ENCODE results near the gene ELMO1. TPM values are rescaled to one million over a fixed set of nuclear protein-coding genes. Genes with fewer than 3 reads are reported as not detected.

ELMO1 gene
- total RNA-seq, 4 donors from 2014 or later: 24.6 to 120 (median 71.9) TPM

GRCh38 chr7:36918591-36918990 lies 530.1 kb downstream of the ELMO1 start:
- WGBS, 2 donors (ENCODE audit: low coverage in 1 of 2): 94 to 97% methylated on average over 2 of the region's 2 CpGs
- intact Hi-C loops (cut with DNase I; ENCODE audit: low total_unique reads): no loop called here

GRCh38 chr7:36916619-36917018 lies 532.0 kb downstream of the ELMO1 start:
- H3K27ac ChIP-seq: no peak overlapping the region
- no peak overlapping the region for H3K4me3 ChIP-seq
- no peaks in the 10 kb centered on the region for H3K4me1 ChIP-seq
- no peaks in the 10 kb centered on the region for H3K36me3 ChIP-seq
- intact Hi-C loops (cut with DNase I; ENCODE audit: low total_unique reads) (no loop called here), in situ Hi-C loops (cut with MboI; ENCODE audit: low pct_ligation_motif_present in 1 of 4, low pct_unique_long_range_greater_than_20kb in 1 of 4, low sequenced_read_pairs in 3 of 4) (no loop called here)
- H3K9me3 ChIP-seq: no peaks in the 10 kb centered on the region
- no peak for TF ChIP-seq CTCF (IDR thresholded peaks at IDR 0.05)
- no peak for TF ChIP-seq POLR2A (IDR thresholded peaks at IDR 0.05)
- TF ChIP-seq EP300 (IDR thresholded peaks at IDR 0.05; ENCODE audit: low read depth): no peak
- no peak for TF ChIP-seq POLR2AphosphoS5 (IDR thresholded peaks at IDR 0.05)
- no peaks in the 10 kb centered on the region for H3K27me3 ChIP-seq
- no peak for DNase-seq

More at GRCh38 chr7:36918591-36918990, 530.1 kb downstream of the ELMO1 start:
- no peak overlapping the region for H3K27ac ChIP-seq
- TF ChIP-seq POLR2AphosphoS5 (IDR thresholded peaks at IDR 0.05): no peak
- TF ChIP-seq CTCF (IDR thresholded peaks at IDR 0.05): no peak
- TF ChIP-seq EP300 (IDR thresholded peaks at IDR 0.05; ENCODE audit: low read depth): no peak
- no peak for TF ChIP-seq POLR2A (IDR thresholded peaks at IDR 0.05)
- DNase-seq: no peak
- no peaks in the 10 kb centered on the region for H3K27me3 ChIP-seq
- H3K9me3 ChIP-seq: no peaks in the 10 kb centered on the region
- peaks cover 0 to 3% (median 0%) of the 10 kb centered on the region in 4 donors for H3K4me1 ChIP-seq
- in situ Hi-C loops (cut with MboI; ENCODE audit: low pct_ligation_motif_present in 1 of 4, low pct_unique_long_range_greater_than_20kb in 1 of 4, low sequenced_read_pairs in 3 of 4): no loop called here
- no peak overlapping the region for H3K4me3 ChIP-seq
- no peaks in the 10 kb centered on the region for H3K36me3 ChIP-seq

- Histone ChIP-seq H3K27ac (no peak overlapping the region), H3K4me3 (no peak overlapping the region), H3K4me1 (no peaks in the 10 kb centered on the region), H3K27me3 (no peaks in the 10 kb centered on the region), H3K9me3 (no peaks in the 10 kb centered on the region), H3K36me3 (no peaks in the 10 kb centered on the region)
- in situ Hi-C loops (cut with MboI; ENCODE audit: low pct_ligation_motif_present in 1 of 4, low pct_unique_long_range_greater_than_20kb in 1 of 4, low sequenced_read_pairs in 3 of 4): no loop called here
- 67 to 82% methylated on average over 3 of the region's 3 CpGs for WGBS, 2 donors (ENCODE audit: low coverage in 1 of 2)
- TF ChIP-seq POLR2AphosphoS5 (IDR thresholded peaks at IDR 0.05): no peak
- no peak for TF ChIP-seq EP300 (IDR thresholded peaks at IDR 0.05; ENCODE audit: low read depth)
- no peak for TF ChIP-seq CTCF (IDR thresholded peaks at IDR 0.05)
- TF ChIP-seq POLR2A (IDR thresholded peaks at IDR 0.05): no peak
- no peak for DNase-seq
- intact Hi-C loops (cut with DNase I; ENCODE audit: low total_unique reads): no loop called here
Measured at GRCh38 chr7:36916116-36916515, 532.5 kb downstream of the ELMO1 start.

- in situ Hi-C loops (cut with MboI; ENCODE audit: low pct_ligation_motif_present in 1 of 4, low pct_unique_long_range_greater_than_20kb in 1 of 4, low sequenced_read_pairs in 3 of 4) (no loop called here), intact Hi-C loops (cut with DNase I; ENCODE audit: low total_unique reads) (no loop called here)
- TF ChIP-seq CTCF (IDR thresholded peaks at IDR 0.05): no peak
- TF ChIP-seq EP300 (IDR thresholded peaks at IDR 0.05; ENCODE audit: low read depth): no peak
- TF ChIP-seq POLR2AphosphoS5 (IDR thresholded peaks at IDR 0.05): no peak
- TF ChIP-seq POLR2A (IDR thresholded peaks at IDR 0.05): no peak
- no peak for DNase-seq
- Histone ChIP-seq H3K9me3 (no peaks in the 10 kb centered on the region), H3K27me3 (no peaks in the 10 kb centered on the region), H3K27ac (no peak overlapping the region), H3K4me3 (no peak overlapping the region), H3K36me3 (no peaks in the 10 kb centered on the region), H3K4me1 (no peaks in the 10 kb centered on the region)
- WGBS, 2 donors (ENCODE audit: low coverage in 1 of 2): 80 to 83% methylated on average over 1 to 5 of the region's 5 CpGs
Measured at GRCh38 chr7:36911788-36912187, 536.9 kb downstream of the ELMO1 start.

Measured in transverse colon (tissue), 4 donors.